K562 (cell line): ENCODE results near the gene RAMACL. TPM values are rescaled to one million over a fixed set of nuclear protein-coding genes. Genes with fewer than 3 reads are reported as not detected.
A peak's percentile ranks its signal among the peaks of the same experiment; 100 is the strongest.

ENCODE experiments used
- ATAC-seq: fragments of 200-7000 bp; cut with Tn5 transposase; 3 replicates; pipeline ENCODE4 v1.9.1; 2020; ENCODE audit warnings: moderate library complexity
- BruUV-seq: library from RNA; stranded (reverse); fragments of 400-500 nt; replicated peaks from 2 replicates; lab custom pipeline; 2021; lab: Mats Ljungman, UMichigan
- CTCF ChIA-PET: fragments of 300-600 bp; formaldehyde crosslinking; extraction: SDS; loops from one replicate; lab custom pipeline; 2021; ENCODE audit warnings: low intra/inter-chr PET ratio; lab: Yijun Ruan, JAX
- POLR2A ChIA-PET: fragments of 300-600, 350-650 bp; sonication (Branson Sonifier 250); formaldehyde crosslinking; extraction: SDS; loops from one replicate; lab custom pipeline; 2021; ENCODE audit warnings: antibody characterized with exemption, inconsistent platforms; lab: Yijun Ruan, JAX
- DNase-seq, 4 experiments: peaks; one replicate each; pipeline versions ENCODE4 v3.0.0 to v3.0.0-alpha.2; 2011 to 2018; ENCODE audit warnings: low spot score in 3 of 4, mixed read lengths in 3 of 4; ENCODE audit errors: extremely low read depth in 1 of 4
- FAIRE-seq: peaks from 2 replicates; lab custom pipeline; 2011; peaks lifted over from hg19 to GRCh38; lab: Jason Lieb, UNC
- H2AFZ ChIP-seq: 2 replicates; pipeline ENCODE4 v1.6.0; 2011; ENCODE audit warnings: low read depth, low read length, control low read depth, inconsistent platforms
- H3K27ac ChIP-seq: fragments of 200-600 bp; 3 replicates; pipeline ENCODE4 v1.8.0; 2011; ENCODE audit warnings: low read depth, mild to moderate bottlenecking, control low read depth, inconsistent platforms, low read length, moderate library complexity, mixed read lengths; ENCODE audit errors: extremely low read depth
- H3K27me3 ChIP-seq, 2 experiments: fragments of 300-600 bp in 1 of 2; 2 replicates in 1 of 2; 3 replicates in 1 of 2; pipeline versions ENCODE4 v1.6.0 to v1.8.0; 2011; ENCODE audit warnings: inconsistent platforms in 2 of 2, low read length in 2 of 2, mild to moderate bottlenecking in 1 of 2, mixed read lengths in 1 of 2, moderate library complexity in 1 of 2; ENCODE audit not compliant: control insufficient read depth in 2 of 2, insufficient read depth in 2 of 2
- H3K36me3 ChIP-seq: fragments of 300-600 bp; 3 replicates; pipeline ENCODE4 v1.8.0; 2011; ENCODE audit warnings: mild to moderate bottlenecking, low read length, inconsistent platforms; ENCODE audit not compliant: control insufficient read depth, insufficient read depth
- H3K4me1 ChIP-seq, 2 experiments: fragments of 200-600 bp in 1 of 2; replicated peaks in 1 of 2; 2 replicates in 1 of 2; 3 replicates in 1 of 2; pipeline versions ENCODE4 v1.5.1 to v1.8.0; 2011; ENCODE audit warnings: inconsistent platforms in 2 of 2, low read length in 2 of 2, mild to moderate bottlenecking in 1 of 2, mixed read lengths in 1 of 2, moderate library complexity in 1 of 2; ENCODE audit not compliant: control insufficient read depth in 2 of 2, insufficient read depth in 2 of 2
- H3K4me2 ChIP-seq: 2 replicates; pipeline ENCODE4 v1.6.1; 2011; ENCODE audit warnings: low read length, control low read depth, inconsistent platforms, mixed read lengths; ENCODE audit not compliant: insufficient read depth
- H3K4me3 ChIP-seq: fragments of 200-600 bp; sonication (generic), shearing (Covaris generic); 2 replicates; pipeline ENCODE4 v1.5.1; 2016; ENCODE audit warnings: control low read depth, inconsistent platforms
- H3K79me2 ChIP-seq: fragments of 200-600 bp; 3 replicates; pipeline ENCODE4 v1.8.0; 2011; ENCODE audit warnings: low read length, inconsistent platforms; ENCODE audit not compliant: control insufficient read depth, insufficient read depth
- H3K9ac ChIP-seq, 2 experiments: 2 replicates each; pipeline versions ENCODE4 v1.6.0 to v1.6.1; 2011; ENCODE audit warnings: low read depth in 2 of 2, low read length in 2 of 2, control low read depth in 1 of 2, inconsistent platforms in 1 of 2, mild to moderate bottlenecking in 1 of 2, mixed read lengths in 1 of 2; ENCODE audit not compliant: insufficient read depth in 1 of 2
- H3K9me1 ChIP-seq: one replicate; pipeline ENCODE4 v1.6.0; 2011; ENCODE audit warnings: inconsistent platforms, mild to moderate bottlenecking, low read length, moderate library complexity; ENCODE audit not compliant: control insufficient read depth, insufficient read depth
- H3K9me3 ChIP-seq: replicated peaks from 2 replicates; pipeline ENCODE4 v1.5.1; 2011; ENCODE audit warnings: low read depth, low read length, inconsistent platforms; ENCODE audit not compliant: control insufficient read depth, insufficient read depth
- H4K20me1 ChIP-seq: replicated peaks from 2 replicates; pipeline ENCODE4 v1.6.1; 2011; ENCODE audit warnings: low read length, inconsistent platforms, mixed read lengths; ENCODE audit not compliant: control insufficient read depth, insufficient read depth
- BRD4 ChIP-seq: fragments of 200-600 bp; sonication (generic); IDR thresholded peaks from 2 replicates; pipeline ENCODE4 v1.6.1; 2017; ENCODE audit warnings: inconsistent platforms
- CEBPG ChIP-seq, 3 experiments: fragments of 200-800 bp in 1 of 3; sonication (Bioruptor generic) in 1 of 3; sonication (generic) in 1 of 3; formaldehyde crosslinking in 1 of 3; IDR thresholded peaks in 2 of 3; conservative IDR thresholded peaks in 1 of 3; 2 replicates each; pipeline versions ENCODE4 v1.6.1 to v1.8.0; 2016 to 2022; ENCODE audit warnings: missing compliant biosample characterization in 2 of 3, missing genetic modification characterization in 2 of 3, mild to moderate bottlenecking in 1 of 3, missing genetic modification reagents in 1 of 3
- ZNF780A ChIP-seq: fragments of 250-450 bp; sonication (Bioruptor Pico); IDR thresholded peaks from 2 replicates; pipeline ENCODE4 v1.5.0; 2021; ENCODE audit warnings: mild to moderate bottlenecking
- whole genome bisulfite sequencing: fragments of 100-300 bp; shearing (Covaris generic); methylation state at CpG from one replicate; pipeline ENCODE4 v1.1.6; 2016; ENCODE audit warnings: low coverage, mixed read lengths; ENCODE audit not compliant: insufficient coverage; ENCODE audit errors: missing lambda C conversion rate; 5-methylcytosine and 5-hydroxymethylcytosine counted together
- in situ Hi-C: fragments of 300-500 bp; cut with MboI; formaldehyde crosslinking; loops from 4 replicates; pipeline ENCODE4 v1.15.0; 2018; ENCODE audit warnings: inconsistent platforms, mixed read lengths
- intact Hi-C: fragments of 100-400 bp; cut with micrococcal nuclease; formaldehyde crosslinking; loops from 2 replicates; pipeline ENCODE4 v1.14.2; 2022
- polyA plus RNA-seq, 8 experiments: library from polyadenylated mRNA; depleted of rRNA in 4 of 8; stranded (reverse) in 5 of 8; unstranded in 3 of 8; fragments of >200 nt; fragmentation: Nextera tagmentation in 2 of 8; fragmentation: Illumina TruSeq in 1 of 8; extraction: Ambion mirVana in 2 of 8; extraction: Trizol in 1 of 8; gene quantifications; 2 replicates each; pipeline versions ENCODE4 v1.2.1 to v1.2.3, GENCODE V29; 2011 to 2014; ENCODE audit warnings: inconsistent platforms in 1 of 8, missing spikeins in 1 of 8
- total RNA-seq, 7 experiments: library from RNA; depleted of rRNA in 6 of 7; stranded (reverse); fragments of >200 nt in 6 of 7; fragmentation: Illumina TruSeq in 2 of 7; extraction: Trizol in 2 of 7; gene quantifications; 2 replicates each; pipeline versions ENCODE4 v1.2.1 to v1.2.3, GENCODE V29; 2011 to 2021; ENCODE audit warnings: low replicate concordance in 1 of 7

Gene RAMACL
- total and polyA plus RNA-seq, 9 of the 15 experiments (the other 6 are each of a cell fraction or from before 2014, with no cell fraction given), result 0.11 to 1.7 (median 0.41) TPM; not detected in 1

DNA sequence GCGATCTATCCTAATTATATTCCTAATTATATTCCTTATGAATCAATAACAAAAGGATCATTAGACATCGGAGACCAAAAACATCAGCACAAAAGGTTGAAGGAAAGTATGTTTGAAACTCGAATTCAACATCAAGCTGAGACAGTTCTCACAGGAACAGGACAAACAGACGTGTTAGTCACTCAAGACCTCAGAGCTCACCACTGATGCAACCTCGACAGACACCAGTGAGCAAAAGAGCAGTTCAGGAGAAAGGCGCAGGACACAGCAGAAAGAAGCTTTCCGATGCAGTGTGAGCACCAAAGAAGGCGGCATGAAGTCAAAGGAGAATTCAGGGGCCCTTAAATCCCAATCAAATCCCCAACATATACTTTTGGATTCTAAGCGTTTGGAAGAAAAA lies 6.3 kb upstream of the RAMACL start:
- WGBS, result 1% methylated on average over 9 of the region's 9 CpGs
- H3K9ac ChIP-seq, result no peak overlapping the region
- no peaks in the 10 kb centered on the region for H3K9me1 ChIP-seq
- H3K79me2 ChIP-seq, result no peaks in the 10 kb centered on the region
- ATAC-seq (no peak), DNase-seq (no peak), FAIRE-seq (no peak)
- H3K27ac ChIP-seq, result no peak overlapping the region
- TF ChIP-seq CEBPG (CRISPR knock-in tag; IDR thresholded peaks at IDR 0.05) (0 out of 2 replicates have a peak, but pooled peaks have one; percentile 21), CEBPG (tag; conservative IDR thresholded peaks at IDR 0.05 in 1 of 2, IDR thresholded peaks at IDR 0.05 in 1 of 2) (no peak), ZNF780A (no peak)
- POLR2A ChIA-PET, result interaction anchor here (1.2 kb wide), 1 partner anchor 10 kb away, joined by 3 read pairs; no protein-coding TSS in a partner anchor
- H3K36me3 ChIP-seq, result no peaks in the 10 kb centered on the region
- no TSS peak for BruUV-seq
- peaks cover 3% of the 10 kb centered on the region; the same call in 1 of the 2 replicates for H4K20me1 ChIP-seq
- intact Hi-C loops (no loop called here), in situ Hi-C loops (no loop called here)
- no peaks in the 10 kb centered on the region for H3K9me3 ChIP-seq
- no peaks in the 10 kb centered on the region for H3K4me1 ChIP-seq
- no peak overlapping the region for H2AFZ ChIP-seq
- peaks cover 23 to 49% of the 10 kb centered on the region in 2 experiments for H3K27me3 ChIP-seq
- no peak overlapping the region for H3K4me3 ChIP-seq
- CTCF ChIA-PET, result no interaction called here
- H3K4me2 ChIP-seq, result no peak overlapping the region

DNA sequence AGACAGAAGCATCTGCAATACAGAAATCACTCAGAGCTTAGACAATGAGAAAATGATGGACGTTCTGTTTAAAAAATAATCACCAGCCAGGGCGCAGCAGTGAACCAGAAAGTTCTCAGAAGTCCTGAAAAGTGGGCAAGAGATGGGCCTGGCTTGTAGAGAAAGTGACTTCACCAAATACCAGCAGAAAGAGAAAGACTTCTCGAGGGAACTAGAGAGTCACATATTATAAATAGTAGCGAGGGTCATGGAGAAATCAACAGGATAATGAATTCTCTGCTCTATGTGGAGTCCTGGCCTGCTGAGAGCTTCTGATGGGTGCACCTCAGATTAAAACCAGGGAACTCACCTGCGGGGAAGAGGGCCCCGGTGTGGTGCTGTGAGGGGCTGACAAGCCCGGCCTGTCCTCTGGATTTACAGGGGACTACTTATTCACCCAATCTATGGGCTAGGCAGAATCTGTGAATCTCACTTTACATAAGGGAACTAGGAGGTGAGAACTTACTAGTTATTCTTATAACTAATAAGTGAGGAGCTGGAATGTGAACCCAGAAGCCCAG lies 5.6 kb upstream of the RAMACL start:
- Histone ChIP-seq H3K9me3 (no peaks in the 10 kb centered on the region), H3K27ac (no peak overlapping the region), H3K4me3 (no peak overlapping the region), H3K4me2 (no peak overlapping the region), H3K9me1 (no peaks in the 10 kb centered on the region), H3K27me3 (peaks cover 23 to 47% of the 10 kb centered on the region in 2 experiments), H3K79me2 (no peaks in the 10 kb centered on the region), H4K20me1 (peaks cover 3% of the 10 kb centered on the region; the same call in 1 of the 2 replicates), H3K36me3 (no peaks in the 10 kb centered on the region), H2AFZ (no peak overlapping the region), H3K9ac (no peak overlapping the region), H3K4me1 (no peaks in the 10 kb centered on the region)
- WGBS, result 0% methylated on average over 7 of the region's 7 CpGs
- ATAC-seq (no peak), DNase-seq (no peak), FAIRE-seq (no peak)
- no peak for TF ChIP-seq BRD4
- BruUV-seq, result no TSS peak
- ChIA-PET CTCF (no interaction called here), POLR2A (interaction anchor here (0.6 kb wide), 1 partner anchor 19 kb away, joined by 3 read pairs; no protein-coding TSS in a partner anchor)
- in situ Hi-C loops, result no loop called here
- intact Hi-C loops, result no loop called here
